G401 (cell line): Measurements from ENCODE around the gene BICC1. TPM values are rescaled to one million over a fixed set of nuclear protein-coding genes. Genes with fewer than 3 reads are reported as not detected.

Source experiments
- DNase-seq: peaks from one replicate; pipeline ENCODE4 v3.0.0-alpha.2; 2015; ENCODE audit warnings: low spot score
- in situ Hi-C: cut with HindIII; loops from 2 replicates; pipeline ENCODE4 v1.10.0; 2016; ENCODE audit warnings: low sequenced_read_pairs, mixed read lengths
- total RNA-seq: library from RNA; depleted of rRNA; stranded (reverse); fragments of >200 nt; shearing (Covaris generic); gene quantifications from 2 replicates; pipeline ENCODE4 v1.2.3, GENCODE V29; 2014

The BICC1 gene
- total RNA-seq, 1 experiment from 2014 or later: not detected

- in situ Hi-C loops: no loop called here
- no peak for DNase-seq
Observed at GRCh38 chr10:58672845-58673244, 160.2 kb downstream of the BICC1 start.

- in situ Hi-C loops: no loop called here
- no peak for DNase-seq
Observed at GRCh38 chr10:58674251-58674650, 161.6 kb downstream of the BICC1 start.

DNA sequence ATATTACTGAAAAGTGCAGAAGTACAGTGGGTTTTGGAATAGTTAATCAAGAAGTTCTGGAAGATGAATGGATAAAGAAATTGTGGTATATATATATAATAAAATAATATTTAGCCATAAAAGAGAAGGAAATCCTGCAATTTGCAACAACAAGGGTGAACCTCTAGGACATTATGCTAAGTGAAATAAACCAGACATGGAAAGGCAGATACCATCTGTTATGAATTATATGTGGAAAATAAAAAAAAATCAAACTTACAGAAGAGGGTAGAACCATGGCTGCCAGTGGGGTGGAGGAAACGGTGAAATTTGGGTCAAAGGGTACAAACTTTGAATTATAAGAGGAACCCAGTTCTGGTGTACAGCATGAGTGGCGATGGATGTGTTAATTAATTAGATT, 162.6 kb downstream of the BICC1 start:
- in situ Hi-C loops: no loop called here
- no peak for DNase-seq

DNA sequence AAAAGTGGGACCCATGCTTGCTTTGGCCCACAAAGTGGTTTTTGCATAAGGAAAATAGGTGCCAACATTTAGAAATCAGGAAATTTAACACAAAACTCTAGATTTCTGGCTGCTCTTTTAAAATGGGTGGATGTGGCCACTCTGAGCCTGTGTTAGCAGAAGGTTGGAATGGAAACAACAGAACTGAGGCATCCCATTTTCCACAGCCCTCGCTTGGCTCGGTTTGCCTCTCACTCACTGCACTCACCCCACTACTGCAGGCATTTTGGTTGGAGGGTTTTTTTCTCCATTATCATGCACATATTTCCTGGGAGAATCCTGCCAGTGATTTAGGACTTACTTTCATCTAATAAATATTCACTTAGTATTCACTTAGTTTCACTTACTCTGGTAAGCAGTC, 178.9 kb downstream of the BICC1 start:
- no peak for DNase-seq
- in situ Hi-C loops: no loop called here

GRCh38 chr10:58693919-58694318, 181.2 kb downstream of the BICC1 start:
- DNase-seq: no peak
- in situ Hi-C loops: no loop called here

- in situ Hi-C loops: no loop called here
- no peak for DNase-seq
Observed at GRCh38 chr10:58695022-58695421, 182.3 kb downstream of the BICC1 start.

DNA sequence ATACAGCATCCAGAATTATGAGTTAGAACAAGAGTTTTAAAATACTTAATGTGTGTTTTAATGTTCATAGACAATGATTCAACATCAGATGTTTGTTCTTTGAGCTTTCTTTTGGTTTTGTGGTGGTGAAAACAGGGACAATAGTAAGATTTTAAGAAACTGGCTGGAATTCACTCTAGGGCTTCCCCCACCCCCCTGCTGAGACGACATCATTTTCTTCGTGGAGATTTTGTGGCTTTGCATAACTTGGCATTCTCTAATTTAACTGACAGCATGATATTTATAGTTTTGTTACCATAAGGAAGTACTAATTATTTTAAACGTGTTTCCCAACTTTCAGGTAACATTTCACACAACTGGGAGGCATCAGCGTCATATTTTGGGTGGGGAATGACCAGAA, 184.1 kb downstream of the BICC1 start:
- DNase-seq: no peak
- in situ Hi-C loops: no loop called here

DNA sequence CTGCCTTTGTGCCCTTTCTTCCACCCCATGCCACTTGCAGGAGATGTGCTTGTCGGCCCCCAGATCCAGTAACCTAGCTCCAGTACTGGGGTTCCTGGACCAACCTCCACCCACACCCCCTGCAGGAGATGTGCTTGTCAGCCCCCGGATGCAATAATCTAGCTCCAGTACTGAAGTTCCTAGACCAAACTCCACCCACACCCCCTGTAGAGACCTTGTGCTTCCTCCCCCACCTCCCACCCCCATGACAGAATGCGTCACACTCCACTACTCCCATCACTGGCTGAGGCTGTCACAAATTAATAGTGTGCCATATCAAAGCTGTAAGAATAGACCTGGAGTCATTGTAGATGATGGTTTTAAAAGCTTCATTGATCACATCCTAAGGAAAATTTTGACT, 185.0 kb downstream of the BICC1 start:
- no peak for DNase-seq
- in situ Hi-C loops: no loop called here

DNA sequence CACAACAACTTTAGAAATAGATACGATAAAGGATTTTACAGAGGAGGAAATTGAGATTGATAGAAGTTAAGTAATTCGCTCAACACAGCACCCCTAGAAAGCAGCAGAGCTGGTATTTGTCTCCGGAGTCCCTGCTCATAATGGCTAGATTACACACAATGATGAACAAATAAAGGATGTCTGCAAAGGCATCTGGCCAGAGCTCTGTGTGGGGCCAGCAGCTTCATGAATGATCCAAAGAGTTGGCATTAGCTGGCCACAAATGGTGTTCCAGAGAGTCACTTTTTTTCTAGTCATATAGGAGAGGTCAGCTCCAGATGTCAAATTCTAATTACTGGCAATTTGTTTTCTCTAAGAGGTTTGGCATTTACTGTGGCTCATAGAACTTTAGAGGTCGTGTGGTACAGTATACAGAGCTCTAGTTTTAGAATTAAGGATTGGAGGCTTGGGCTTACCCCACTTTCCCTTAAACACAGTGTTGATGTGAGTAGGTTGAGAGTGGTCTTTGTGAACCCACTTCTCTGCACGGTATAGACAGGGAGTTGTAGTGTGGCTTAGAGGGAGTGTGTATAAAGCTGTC, 186.2 kb downstream of the BICC1 start:
- no peak for DNase-seq
- in situ Hi-C loops: no loop called here

GRCh38 chr10:58700591-58700990, 187.9 kb downstream of the BICC1 start:
- no peak for DNase-seq
- in situ Hi-C loops: no loop called here

DNA sequence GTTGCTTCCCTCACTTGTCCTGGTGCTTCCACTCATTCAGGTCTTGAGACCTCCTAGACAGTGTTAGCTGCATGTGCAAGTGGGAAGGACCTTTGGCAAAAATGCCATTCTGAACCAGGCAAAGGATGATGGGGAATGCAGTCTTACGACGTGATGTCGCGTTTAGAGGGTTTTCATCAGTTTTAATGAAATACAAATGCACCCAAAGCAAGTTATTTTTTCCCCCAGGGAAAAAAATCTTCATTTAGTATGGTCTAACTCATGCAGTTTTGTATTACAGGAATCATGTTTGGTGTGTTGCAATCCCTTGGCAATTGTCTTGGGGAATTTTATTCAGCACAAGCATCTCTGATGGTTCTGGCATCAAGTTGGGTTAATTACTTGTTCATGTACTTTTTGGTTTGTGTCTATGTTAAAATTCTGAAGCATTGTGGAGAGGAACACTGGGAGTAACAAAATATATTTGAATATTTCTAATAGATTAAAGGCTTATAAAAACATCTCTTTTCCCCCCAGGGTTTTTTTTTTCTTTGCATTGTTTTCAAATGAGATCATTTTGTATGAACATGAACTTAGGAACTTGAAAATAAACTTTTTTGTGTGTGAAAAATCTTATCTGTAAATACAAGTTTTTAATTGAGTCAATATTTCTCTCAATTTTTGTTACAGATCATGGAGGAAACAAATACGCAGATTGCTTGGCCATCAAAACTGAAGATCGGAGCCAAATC, 188.9 kb downstream of the BICC1 start:
- in situ Hi-C loops: no loop called here
- no peak for DNase-seq

GRCh38 chr10:58704226-58704625, 191.6 kb downstream of the BICC1 start:
- no peak for DNase-seq
- in situ Hi-C loops: no loop called here

DNA sequence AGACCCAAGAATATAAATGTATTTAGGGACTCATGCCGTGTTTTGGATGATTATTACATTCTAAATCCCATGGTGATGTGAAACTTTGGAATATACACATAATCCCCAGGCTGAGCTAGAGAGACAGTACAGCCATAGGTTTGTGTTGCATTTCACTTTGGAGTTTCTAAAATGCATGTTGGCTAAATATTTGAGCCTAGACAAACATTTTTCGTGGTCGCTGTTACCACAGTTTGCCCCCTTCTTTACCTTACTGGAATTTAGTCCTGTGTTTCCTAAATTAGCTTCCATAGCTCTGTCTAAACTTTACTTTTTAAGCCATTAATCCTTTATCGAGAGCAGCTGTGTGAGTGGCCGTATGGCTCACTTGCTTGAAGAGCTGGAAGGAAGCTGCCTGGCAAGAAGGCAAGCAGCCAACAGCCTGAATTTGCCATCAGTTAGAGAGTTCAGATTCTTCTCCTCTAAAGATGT, 192.0 kb downstream of the BICC1 start:
- in situ Hi-C loops: no loop called here
- no peak for DNase-seq

GRCh38 chr10:58706836-58707235, 194.2 kb downstream of the BICC1 start:
- DNase-seq: no peak
- in situ Hi-C loops: no loop called here

DNA sequence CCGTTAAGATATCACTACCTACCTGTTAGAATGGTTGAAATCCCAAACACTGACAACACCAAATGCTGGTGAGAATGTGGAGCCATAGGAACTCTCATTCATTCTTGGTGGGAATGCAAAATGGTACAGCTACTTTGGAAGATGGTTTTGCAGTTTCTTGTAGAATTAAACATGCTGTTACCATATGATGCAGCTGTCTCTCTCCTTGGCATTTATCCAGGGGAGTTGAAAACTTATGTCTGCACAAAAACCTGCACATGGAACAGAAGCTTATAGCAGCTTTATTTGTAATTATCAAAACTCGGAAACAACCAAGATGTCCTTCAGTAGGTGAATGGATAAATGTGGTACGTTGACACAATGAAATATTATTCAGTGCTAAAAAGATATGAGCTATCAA, 199.5 kb downstream of the BICC1 start:
- in situ Hi-C loops: no loop called here
- DNase-seq: no peak

DNA sequence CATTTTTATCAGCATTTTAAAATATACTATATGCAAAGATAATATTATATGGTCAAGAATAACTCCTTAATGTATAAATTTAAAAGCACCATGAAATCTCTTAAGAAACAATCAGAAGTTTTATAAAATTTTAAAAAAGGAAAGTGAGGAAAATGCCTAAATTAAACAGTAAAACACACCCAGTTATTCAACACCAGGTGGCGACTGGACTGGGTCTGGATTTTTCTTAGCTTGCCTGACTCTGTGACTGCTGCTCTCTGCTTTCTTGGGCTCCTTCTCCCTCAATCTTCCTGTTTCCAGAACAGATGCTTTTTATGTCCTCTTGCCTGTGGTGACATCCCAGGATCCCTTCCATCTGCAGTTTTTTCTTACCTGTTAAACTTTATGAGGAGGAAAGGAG, 200.3 kb downstream of the BICC1 start:
- in situ Hi-C loops: no loop called here
- DNase-seq: no peak

DNA sequence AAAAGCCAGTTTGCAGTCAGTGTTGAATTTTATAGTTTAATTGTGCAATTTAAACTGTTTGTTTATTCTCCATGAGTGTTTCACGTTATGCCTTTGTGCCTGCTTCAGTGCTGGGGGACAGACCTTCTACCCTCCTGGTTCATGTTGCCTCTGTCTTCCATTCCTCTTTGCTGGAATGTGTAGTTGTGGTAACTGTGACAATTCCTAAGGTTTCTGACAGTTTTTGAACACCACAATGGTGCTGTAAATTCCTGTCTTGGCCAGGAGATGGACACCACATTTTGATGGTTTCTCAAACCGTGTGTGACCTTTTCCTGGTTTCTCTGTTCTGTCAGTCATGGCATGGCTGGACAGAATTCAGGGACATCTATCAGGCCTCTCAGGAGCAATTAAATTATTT, 201.7 kb downstream of the BICC1 start:
- in situ Hi-C loops: no loop called here

DNA sequence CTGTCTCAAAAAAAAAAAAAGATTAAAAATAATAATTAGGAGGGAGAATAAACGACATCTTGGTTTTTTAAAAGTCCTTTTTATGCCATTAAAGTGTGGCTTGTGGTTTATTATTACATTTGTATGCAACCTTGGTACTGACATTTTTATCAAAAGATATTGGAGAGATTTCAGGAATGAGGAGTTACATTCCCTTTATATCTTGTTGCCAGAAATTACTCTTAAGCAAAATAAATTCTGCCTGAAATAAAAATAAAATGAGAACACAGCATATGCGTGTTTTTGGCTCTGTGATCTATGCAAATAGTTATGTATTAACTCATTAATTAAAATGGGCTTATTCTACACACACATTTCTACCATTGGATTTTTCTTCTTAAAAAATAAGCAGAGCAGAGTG, 202.4 kb downstream of the BICC1 start:
- in situ Hi-C loops: no loop called here
- DNase-seq: no peak

More for the DNA sequence above, 201.7 kb downstream of the BICC1 start:
- no peak for DNase-seq

GRCh38 chr10:58718596-58718995, 205.9 kb downstream of the BICC1 start:
- no peak for DNase-seq
- in situ Hi-C loops: no loop called here

DNA sequence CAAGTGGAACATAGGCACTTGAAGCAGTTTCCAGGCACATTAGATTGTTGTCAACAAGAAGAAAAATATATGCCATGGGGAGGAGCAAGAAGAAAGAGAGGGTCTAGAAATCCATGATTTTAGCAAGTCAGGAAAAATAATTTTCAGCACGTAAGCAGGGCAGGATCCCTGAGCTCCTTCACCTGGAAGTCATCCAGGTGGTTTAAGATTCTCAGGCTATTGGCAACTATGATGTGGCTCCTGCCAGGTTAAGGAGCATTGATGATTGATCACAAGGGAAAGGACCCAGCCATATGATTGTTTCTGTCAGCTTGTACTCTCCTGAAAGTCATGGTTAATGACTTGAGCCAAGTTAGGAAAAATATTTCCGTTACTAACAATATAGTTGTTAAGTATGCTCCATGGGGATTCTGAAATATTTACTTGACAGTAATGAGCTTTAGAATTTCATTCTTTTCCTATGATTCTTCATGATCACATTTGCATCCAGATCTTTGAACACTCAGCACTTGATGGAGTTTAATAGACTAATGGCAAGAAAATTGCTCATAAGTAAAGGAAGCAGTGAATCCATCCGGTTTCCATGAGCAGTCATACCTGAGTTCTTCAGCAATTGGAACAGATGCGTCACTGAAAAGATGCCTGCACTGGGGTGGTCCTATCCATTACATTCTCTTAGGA, 209.1 kb downstream of the BICC1 start:
- no peak for DNase-seq
- in situ Hi-C loops: no loop called here

- DNase-seq: no peak
- in situ Hi-C loops: no loop called here
Observed at GRCh38 chr10:58723186-58723585, 210.5 kb downstream of the BICC1 start.
